ENCODE results near the gene APOBEC4. TPM values are rescaled to one million over a fixed set of nuclear protein-coding genes. Genes with fewer than 3 reads are reported as not detected.

The APOBEC4 gene
- total and polyA plus RNA-seq, 9 of the 15 experiments (the other 6 are each of a cell fraction or from before 2014, with no cell fraction given) = not detected

DNA sequence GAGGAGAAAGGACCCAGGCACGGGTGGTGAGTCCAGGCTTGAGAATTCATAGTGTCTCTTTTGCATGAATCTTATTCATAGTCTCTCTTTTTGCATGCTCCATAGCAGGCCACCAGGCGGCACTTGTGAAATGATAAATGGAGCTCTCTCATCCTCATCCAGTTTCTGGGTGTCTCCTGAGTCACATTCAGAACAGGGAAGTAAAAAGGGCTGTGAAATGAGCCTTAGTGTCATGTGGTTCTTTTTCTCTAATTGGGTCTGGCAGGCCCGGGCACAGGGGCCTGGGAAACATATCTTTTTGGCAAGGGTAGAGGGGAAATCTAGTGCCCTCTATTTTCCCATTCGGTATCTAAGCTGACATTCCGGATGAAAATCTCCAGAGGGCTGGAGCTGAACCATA, 43.8 kb downstream of the APOBEC4 start (continued):
- TF ChIP-seq, protein P1, sequence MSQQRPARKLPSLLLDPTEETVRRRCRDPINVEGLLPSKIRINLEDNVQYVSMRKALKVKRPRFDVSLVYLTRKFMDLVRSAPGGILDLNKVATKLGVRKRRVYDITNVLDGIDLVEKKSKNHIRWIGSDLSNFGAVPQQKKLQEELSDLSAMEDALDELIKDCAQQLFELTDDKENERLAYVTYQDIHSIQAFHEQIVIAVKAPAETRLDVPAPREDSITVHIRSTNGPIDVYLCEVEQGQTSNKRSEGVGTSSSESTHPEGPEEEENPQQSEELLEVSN (IDR thresholded peaks at IDR 0.05; ENCODE audit: borderline replicate concordance in 1 of 2, extremely low read depth in 1 of 2, insufficient read depth in 1 of 2, insufficient read length in 1 of 2, low read depth in 1 of 2, low read length in 1 of 2, poor library complexity in 1 of 2, severe bottlenecking in 1 of 2) = no peak
- TF ChIP-seq ZKSCAN3 (CRISPR knock-in tag; IDR thresholded peaks at IDR 0.05) (no peak), ZFP1 (CRISPR knock-in tag; IDR thresholded peaks at IDR 0.05) (no peak), ZFP30 (CRISPR knock-in tag; IDR thresholded peaks at IDR 0.05; ENCODE audit: borderline replicate concordance) (no peak), ZNF239 (CRISPR knock-in tag; IDR thresholded peaks at IDR 0.05) (no peak), GABPB1 (CRISPR knock-in tag; IDR thresholded peaks at IDR 0.05) (no peak), NBN (IDR thresholded peaks at IDR 0.05; ENCODE audit: low read depth) (no peak), FOSL1 (tag; conservative IDR thresholded peaks at IDR 0.05) (0 out of 2 replicates have a peak, but pooled peaks have one; percentile 21), RBM15 (IDR thresholded peaks at IDR 0.05; ENCODE audit: insufficient read depth, low read length) (no peak), RAD21 (CRISPR knock-in tag; conservative IDR thresholded peaks at IDR 0.05 in 1 of 2, IDR thresholded peaks at IDR 0.05 in 1 of 2) (peak; percentile 76 to 82), KDM1A (IDR thresholded peaks at IDR 0.05) (no peak), HLTF (IDR thresholded peaks at IDR 0.05) (no peak), AFF4 (CRISPR knock-in tag; IDR thresholded peaks at IDR 0.05) (no peak), ZNF146 (CRISPR knock-in tag; IDR thresholded peaks at IDR 0.05; ENCODE audit: unreplicated experiment) (no peak), E2F8 (IDR thresholded peaks at IDR 0.05; ENCODE audit: low read depth, partially characterized antibody) (no peak), SMC3 (conservative IDR thresholded peaks at IDR 0.05; ENCODE audit: insufficient read depth, low read depth, low read length) (peak; percentile 50; the same call in 1 of the 2 replicates)
- TF ChIP-seq, protein P2, sequence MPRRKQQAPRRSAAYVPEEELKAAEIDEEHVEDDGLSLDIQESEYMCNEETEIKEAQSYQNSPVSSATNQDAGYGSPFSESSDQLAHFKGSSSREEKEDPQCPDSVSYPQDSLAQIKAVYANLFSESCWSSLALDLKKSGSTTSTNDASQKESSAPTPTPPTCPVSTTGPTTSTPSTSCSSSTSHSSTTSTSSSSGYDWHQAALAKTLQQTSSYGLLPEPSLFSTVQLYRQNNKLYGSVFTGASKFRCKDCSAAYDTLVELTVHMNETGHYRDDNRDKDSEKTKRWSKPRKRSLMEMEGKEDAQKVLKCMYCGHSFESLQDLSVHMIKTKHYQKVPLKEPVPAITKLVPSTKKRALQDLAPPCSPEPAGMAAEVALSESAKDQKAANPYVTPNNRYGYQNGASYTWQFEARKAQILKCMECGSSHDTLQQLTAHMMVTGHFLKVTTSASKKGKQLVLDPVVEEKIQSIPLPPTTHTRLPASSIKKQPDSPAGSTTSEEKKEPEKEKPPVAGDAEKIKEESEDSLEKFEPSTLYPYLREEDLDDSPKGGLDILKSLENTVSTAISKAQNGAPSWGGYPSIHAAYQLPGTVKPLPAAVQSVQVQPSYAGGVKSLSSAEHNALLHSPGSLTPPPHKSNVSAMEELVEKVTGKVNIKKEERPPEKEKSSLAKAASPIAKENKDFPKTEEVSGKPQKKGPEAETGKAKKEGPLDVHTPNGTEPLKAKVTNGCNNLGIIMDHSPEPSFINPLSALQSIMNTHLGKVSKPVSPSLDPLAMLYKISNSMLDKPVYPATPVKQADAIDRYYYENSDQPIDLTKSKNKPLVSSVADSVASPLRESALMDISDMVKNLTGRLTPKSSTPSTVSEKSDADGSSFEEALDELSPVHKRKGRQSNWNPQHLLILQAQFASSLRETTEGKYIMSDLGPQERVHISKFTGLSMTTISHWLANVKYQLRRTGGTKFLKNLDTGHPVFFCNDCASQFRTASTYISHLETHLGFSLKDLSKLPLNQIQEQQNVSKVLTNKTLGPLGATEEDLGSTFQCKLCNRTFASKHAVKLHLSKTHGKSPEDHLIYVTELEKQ (CRISPR knock-in tag; IDR thresholded peaks at IDR 0.05) = no peak
